K562 (cell line): ENCODE data around the gene HDHD3. TPM values are rescaled to one million over a fixed set of nuclear protein-coding genes. Genes with fewer than 3 reads are reported as not detected.

Experiments used
- ATAC-seq: fragments of 200-7000 bp; cut with Tn5 transposase; 3 replicates; pipeline ENCODE4 v1.9.1; 2020; ENCODE audit warnings: moderate library complexity
- BruUV-seq: library from RNA; stranded (reverse); fragments of 400-500 nt; replicated peaks from 2 replicates; lab custom pipeline; 2021; lab: Mats Ljungman, UMichigan
- CTCF ChIA-PET: fragments of 300-600 bp; formaldehyde crosslinking; extraction: SDS; loops from one replicate; lab custom pipeline; 2021; ENCODE audit warnings: low intra/inter-chr PET ratio; lab: Yijun Ruan, JAX
- POLR2A ChIA-PET: fragments of 300-600, 350-650 bp; sonication (Branson Sonifier 250); formaldehyde crosslinking; extraction: SDS; loops from one replicate; lab custom pipeline; 2021; ENCODE audit warnings: antibody characterized with exemption, inconsistent platforms; lab: Yijun Ruan, JAX
- DNase-seq, 4 experiments: peaks; one replicate each; pipeline versions ENCODE4 v3.0.0 to v3.0.0-alpha.2; 2011 to 2018; ENCODE audit warnings: low spot score in 3 of 4, mixed read lengths in 3 of 4; ENCODE audit errors: extremely low read depth in 1 of 4
- FAIRE-seq: peaks from 2 replicates; lab custom pipeline; 2011; peaks lifted over from hg19 to GRCh38; lab: Jason Lieb, UNC
- H2AFZ ChIP-seq: 2 replicates; pipeline ENCODE4 v1.6.0; 2011; ENCODE audit warnings: low read depth, low read length, control low read depth, inconsistent platforms
- H3K27ac ChIP-seq: fragments of 200-600 bp; 3 replicates; pipeline ENCODE4 v1.8.0; 2011; ENCODE audit warnings: low read depth, mild to moderate bottlenecking, control low read depth, inconsistent platforms, low read length, moderate library complexity, mixed read lengths; ENCODE audit errors: extremely low read depth
- H3K27me3 ChIP-seq, 2 experiments: fragments of 300-600 bp in 1 of 2; 2 replicates in 1 of 2; 3 replicates in 1 of 2; pipeline versions ENCODE4 v1.6.0 to v1.8.0; 2011; ENCODE audit warnings: inconsistent platforms in 2 of 2, low read length in 2 of 2, mild to moderate bottlenecking in 1 of 2, mixed read lengths in 1 of 2, moderate library complexity in 1 of 2; ENCODE audit not compliant: control insufficient read depth in 2 of 2, insufficient read depth in 2 of 2
- H3K36me3 ChIP-seq: fragments of 300-600 bp; 3 replicates; pipeline ENCODE4 v1.8.0; 2011; ENCODE audit warnings: mild to moderate bottlenecking, low read length, inconsistent platforms; ENCODE audit not compliant: control insufficient read depth, insufficient read depth
- H3K4me1 ChIP-seq, 2 experiments: fragments of 200-600 bp in 1 of 2; replicated peaks in 1 of 2; 2 replicates in 1 of 2; 3 replicates in 1 of 2; pipeline versions ENCODE4 v1.5.1 to v1.8.0; 2011; ENCODE audit warnings: inconsistent platforms in 2 of 2, low read length in 2 of 2, mild to moderate bottlenecking in 1 of 2, mixed read lengths in 1 of 2, moderate library complexity in 1 of 2; ENCODE audit not compliant: control insufficient read depth in 2 of 2, insufficient read depth in 2 of 2
- H3K4me2 ChIP-seq: 2 replicates; pipeline ENCODE4 v1.6.1; 2011; ENCODE audit warnings: low read length, control low read depth, inconsistent platforms, mixed read lengths; ENCODE audit not compliant: insufficient read depth
- H3K4me3 ChIP-seq: fragments of 200-600 bp; sonication (generic), shearing (Covaris generic); 2 replicates; pipeline ENCODE4 v1.5.1; 2016; ENCODE audit warnings: control low read depth, inconsistent platforms
- H3K79me2 ChIP-seq: fragments of 200-600 bp; 3 replicates; pipeline ENCODE4 v1.8.0; 2011; ENCODE audit warnings: low read length, inconsistent platforms; ENCODE audit not compliant: control insufficient read depth, insufficient read depth
- H3K9ac ChIP-seq, 2 experiments: 2 replicates each; pipeline versions ENCODE4 v1.6.0 to v1.6.1; 2011; ENCODE audit warnings: low read depth in 2 of 2, low read length in 2 of 2, control low read depth in 1 of 2, inconsistent platforms in 1 of 2, mild to moderate bottlenecking in 1 of 2, mixed read lengths in 1 of 2; ENCODE audit not compliant: insufficient read depth in 1 of 2
- H3K9me1 ChIP-seq: one replicate; pipeline ENCODE4 v1.6.0; 2011; ENCODE audit warnings: inconsistent platforms, mild to moderate bottlenecking, low read length, moderate library complexity; ENCODE audit not compliant: control insufficient read depth, insufficient read depth
- H3K9me3 ChIP-seq: replicated peaks from 2 replicates; pipeline ENCODE4 v1.5.1; 2011; ENCODE audit warnings: low read depth, low read length, inconsistent platforms; ENCODE audit not compliant: control insufficient read depth, insufficient read depth
- H4K20me1 ChIP-seq: replicated peaks from 2 replicates; pipeline ENCODE4 v1.6.1; 2011; ENCODE audit warnings: low read length, inconsistent platforms, mixed read lengths; ENCODE audit not compliant: control insufficient read depth, insufficient read depth
- ARHGAP35 ChIP-seq: fragments of 450-650 bp; IDR thresholded peaks from 2 replicates; pipeline ENCODE4 v1.6.1; 2018; ENCODE audit not compliant: partially characterized antibody
- BHLHE40 ChIP-seq: IDR thresholded peaks from 2 replicates; pipeline ENCODE4 v1.6.1; 2011; ENCODE audit warnings: low read length, improper control_type of control experiment
- CBX8 ChIP-seq: fragments of 200-600 bp; sonication (generic); IDR thresholded peaks from 2 replicates; pipeline ENCODE4 v1.6.1; 2012; ENCODE audit warnings: borderline replicate concordance, mixed run types, low read depth, mild to moderate bottlenecking, moderate library complexity, mixed read lengths, low read length, control low read depth, inconsistent platforms; ENCODE audit not compliant: poor library complexity, severe bottlenecking; ENCODE audit errors: extremely low read depth
- FOXA3 ChIP-seq, 2 experiments: fragments of 450-650 bp in 1 of 2; sonication (generic) in 1 of 2; formaldehyde crosslinking; IDR thresholded peaks in 1 of 2; conservative IDR thresholded peaks in 1 of 2; 2 replicates each; pipeline versions ENCODE4 v1.4.0 to v1.8.0; 2020 to 2022; ENCODE audit warnings: mild to moderate bottlenecking in 2 of 2, missing genetic modification reagents in 1 of 2
- HOXB6 ChIP-seq: fragments of 250-450 bp; sonication (Bioruptor Pico); IDR thresholded peaks from 2 replicates; pipeline ENCODE4 v1.5.1; 2022; ENCODE audit warnings: mild to moderate bottlenecking, borderline replicate concordance
- POLR2H ChIP-seq: IDR thresholded peaks from 2 replicates; pipeline ENCODE4 v1.6.1; 2016; ENCODE audit warnings: missing genetic modification characterization, low read depth, mild to moderate bottlenecking, control low read depth, missing compliant biosample characterization, moderate library complexity
- PTRF ChIP-seq: fragments of 450-650 bp; IDR thresholded peaks from 2 replicates; pipeline ENCODE4 v1.6.1; 2016; ENCODE audit warnings: mild to moderate bottlenecking, missing genetic modification characterization, missing compliant biosample characterization
- SMAD4 ChIP-seq: fragments of 250-450 bp; sonication (Bioruptor Pico); conservative IDR thresholded peaks from 2 replicates; pipeline ENCODE4 v1.8.0; 2021; ENCODE audit warnings: inconsistent platforms, mild to moderate bottlenecking, moderate library complexity
- TBP ChIP-seq: optimal IDR thresholded peaks from 2 replicates; pipeline ENCODE3; 2011; ENCODE audit warnings: low read depth, low read length, improper control_type of control experiment
- ZBED1 ChIP-seq: IDR thresholded peaks from 2 replicates; pipeline ENCODE4 v1.6.1; 2014
- WGBS: fragments of 100-300 bp; shearing (Covaris generic); methylation state at CpG from one replicate; pipeline ENCODE4 v1.1.6; 2016; ENCODE audit warnings: low coverage, mixed read lengths; ENCODE audit not compliant: insufficient coverage; ENCODE audit errors: missing lambda C conversion rate; 5-methylcytosine and 5-hydroxymethylcytosine counted together
- in situ Hi-C: fragments of 300-500 bp; cut with MboI; formaldehyde crosslinking; loops from 4 replicates; pipeline ENCODE4 v1.15.0; 2018; ENCODE audit warnings: inconsistent platforms, mixed read lengths
- intact Hi-C: fragments of 100-400 bp; cut with micrococcal nuclease; formaldehyde crosslinking; loops from 2 replicates; pipeline ENCODE4 v1.14.2; 2022
- polyA plus RNA-seq, 8 experiments: library from polyadenylated mRNA; depleted of rRNA in 4 of 8; stranded (reverse) in 5 of 8; unstranded in 3 of 8; fragments of >200 nt; fragmentation: Nextera tagmentation in 2 of 8; fragmentation: Illumina TruSeq in 1 of 8; extraction: Ambion mirVana in 2 of 8; extraction: Trizol in 1 of 8; gene quantifications; 2 replicates each; pipeline versions ENCODE4 v1.2.1 to v1.2.3, GENCODE V29; 2011 to 2014; ENCODE audit warnings: inconsistent platforms in 1 of 8, missing spikeins in 1 of 8
- total RNA-seq, 7 experiments: library from RNA; depleted of rRNA in 6 of 7; stranded (reverse); fragments of >200 nt in 6 of 7; fragmentation: Illumina TruSeq in 2 of 7; extraction: Trizol in 2 of 7; gene quantifications; 2 replicates each; pipeline versions ENCODE4 v1.2.1 to v1.2.3, GENCODE V29; 2011 to 2021; ENCODE audit warnings: low replicate concordance in 1 of 7
- TF ChIP-seq, protein P1 (sequence below): fragments of 450-650 bp; IDR thresholded peaks from 2 replicates; pipeline ENCODE4 v1.6.1; 2017; ENCODE audit warnings: antibody characterized with exemption
- TF ChIP-seq, protein P2 (sequence below): fragments of 450-650 bp; formaldehyde crosslinking; IDR thresholded peaks from 2 replicates; pipeline ENCODE4 v1.4.0; 2020; ENCODE audit warnings: mild to moderate bottlenecking, moderate library complexity
- TF ChIP-seq, protein P3 (sequence below): fragments of 450-650 bp; IDR thresholded peaks from 2 replicates; pipeline ENCODE4 v1.6.1; 2018; ENCODE audit not compliant: partially characterized antibody

Gene HDHD3
- total and polyA plus RNA-seq, 9 of the 15 experiments (the other 6 are each of a cell fraction or from before 2014, with no cell fraction given), result 1.1 to 19.1 (median 10.9) TPM

DNA sequence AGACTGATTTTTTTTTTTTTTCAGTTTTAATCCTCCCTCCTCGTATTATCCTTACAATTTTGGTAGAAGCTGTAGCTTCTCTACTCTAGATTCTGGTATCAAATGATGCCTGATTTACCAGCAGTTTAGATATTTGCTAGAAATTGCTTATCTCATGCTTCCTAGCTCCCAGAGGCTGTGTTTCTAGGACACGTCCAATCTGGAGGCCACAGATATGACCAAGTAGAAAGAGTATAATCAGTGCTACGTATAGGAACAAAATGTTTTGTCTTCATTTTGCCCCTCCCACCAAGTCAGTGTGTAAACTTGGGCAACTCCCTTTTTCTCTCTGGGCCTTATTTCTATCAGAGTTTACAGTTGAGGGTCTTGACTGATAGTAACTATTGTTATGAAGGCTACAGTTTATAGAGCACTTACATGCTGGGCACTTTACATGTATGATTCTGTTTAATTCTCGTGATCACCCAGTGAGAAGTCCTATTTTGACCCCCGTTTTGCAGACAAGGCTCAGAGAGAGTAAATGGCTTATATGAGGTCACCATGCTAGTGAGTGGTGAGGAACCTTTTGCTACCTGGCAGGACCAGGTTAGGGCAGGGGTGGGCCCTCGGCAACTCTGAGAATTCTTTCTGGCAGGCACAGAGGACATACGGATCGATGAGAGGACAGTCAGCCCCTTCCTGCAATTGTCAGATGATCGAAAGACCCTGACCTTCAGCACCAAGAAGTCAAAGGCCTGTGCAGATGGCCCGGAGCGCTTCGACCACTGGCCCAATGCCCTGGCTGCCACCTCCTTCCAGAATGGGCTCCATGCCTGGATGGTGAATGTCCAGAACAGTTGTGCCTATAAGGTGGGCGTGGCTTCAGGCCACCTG, 7.6 kb downstream of the HDHD3 start:
- intact Hi-C loops, result no loop called here
- H3K27ac ChIP-seq, result no peak overlapping the region
- H3K9ac ChIP-seq, result peak overlapping the region in 1 of 2 experiments; percentile 1; a peak in 1 of 4 replicates
- H3K9me1 ChIP-seq, result no peaks in the 10 kb centered on the region
- H3K4me1 ChIP-seq, result peaks cover 23 to 24% of the 10 kb centered on the region in 2 experiments
- H3K9me3 ChIP-seq, result no peaks in the 10 kb centered on the region
- peak overlapping the region; percentile 35; the same call in 1 of the 2 replicates for H3K4me2 ChIP-seq
- no peaks in the 10 kb centered on the region for H3K27me3 ChIP-seq
- peak; percentile 89 for ATAC-seq
- WGBS, result 25% methylated on average over 13 of the region's 13 CpGs
- no TSS peak for BruUV-seq
- in situ Hi-C loops, result no loop called here
- FAIRE-seq, result peak; percentile 68
- H3K4me3 ChIP-seq, result no peak overlapping the region
- H4K20me1 ChIP-seq, result peaks cover 12% of the 10 kb centered on the region; the same call in 1 of the 2 replicates
- no peak overlapping the region for H2AFZ ChIP-seq
- no peaks in the 10 kb centered on the region for H3K79me2 ChIP-seq
- POLR2A ChIA-PET, result interaction anchor here (0.6 to 1.2 kb wide), 5 partner anchors 17 to 801 kb away, joined by 3 to 6 read pairs (median 3); partner anchors contain the start of genes CDC26 and PRPF4
- CTCF ChIA-PET, result no interaction called here
- H3K36me3 ChIP-seq, result peaks cover 17% of the 10 kb centered on the region; the same call in 2 of the 3 replicates
- DNase-seq, result peak; percentile 57 to 91 (median 73)
- TF ChIP-seq TBP (no peak), BHLHE40 (0 out of 2 replicates have a peak, but pooled peaks have one; percentile 42), FOXA3 (CRISPR knock-in tag; conservative IDR thresholded peaks at IDR 0.05 in 1 of 2, IDR thresholded peaks at IDR 0.05 in 1 of 2) (peak in 1 of 2 experiments; percentile 59; a peak in 2 of 4 replicates), CBX8 (no peak), ZBED1 (no peak), SMAD4 (peak; percentile 98), ARHGAP35 (no peak), POLR2H (tag) (no peak), PTRF (no peak), HOXB6 (no peak)
- TF ChIP-seq, protein P1, sequence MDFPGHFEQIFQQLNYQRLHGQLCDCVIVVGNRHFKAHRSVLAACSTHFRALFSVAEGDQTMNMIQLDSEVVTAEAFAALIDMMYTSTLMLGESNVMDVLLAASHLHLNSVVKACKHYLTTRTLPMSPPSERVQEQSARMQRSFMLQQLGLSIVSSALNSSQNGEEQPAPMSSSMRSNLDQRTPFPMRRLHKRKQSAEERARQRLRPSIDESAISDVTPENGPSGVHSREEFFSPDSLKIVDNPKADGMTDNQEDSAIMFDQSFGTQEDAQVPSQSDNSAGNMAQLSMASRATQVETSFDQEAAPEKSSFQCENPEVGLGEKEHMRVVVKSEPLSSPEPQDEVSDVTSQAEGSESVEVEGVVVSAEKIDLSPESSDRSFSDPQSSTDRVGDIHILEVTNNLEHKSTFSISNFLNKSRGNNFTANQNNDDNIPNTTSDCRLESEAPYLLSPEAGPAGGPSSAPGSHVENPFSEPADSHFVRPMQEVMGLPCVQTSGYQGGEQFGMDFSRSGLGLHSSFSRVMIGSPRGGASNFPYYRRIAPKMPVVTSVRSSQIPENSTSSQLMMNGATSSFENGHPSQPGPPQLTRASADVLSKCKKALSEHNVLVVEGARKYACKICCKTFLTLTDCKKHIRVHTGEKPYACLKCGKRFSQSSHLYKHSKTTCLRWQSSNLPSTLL, result no peak
- TF ChIP-seq, protein P2, sequence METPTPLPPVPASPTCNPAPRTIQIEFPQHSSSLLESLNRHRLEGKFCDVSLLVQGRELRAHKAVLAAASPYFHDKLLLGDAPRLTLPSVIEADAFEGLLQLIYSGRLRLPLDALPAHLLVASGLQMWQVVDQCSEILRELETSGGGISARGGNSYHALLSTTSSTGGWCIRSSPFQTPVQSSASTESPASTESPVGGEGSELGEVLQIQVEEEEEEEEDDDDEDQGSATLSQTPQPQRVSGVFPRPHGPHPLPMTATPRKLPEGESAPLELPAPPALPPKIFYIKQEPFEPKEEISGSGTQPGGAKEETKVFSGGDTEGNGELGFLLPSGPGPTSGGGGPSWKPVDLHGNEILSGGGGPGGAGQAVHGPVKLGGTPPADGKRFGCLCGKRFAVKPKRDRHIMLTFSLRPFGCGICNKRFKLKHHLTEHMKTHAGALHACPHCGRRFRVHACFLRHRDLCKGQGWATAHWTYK (CRISPR knock-in tag), result no peak
- TF ChIP-seq, protein P3, sequence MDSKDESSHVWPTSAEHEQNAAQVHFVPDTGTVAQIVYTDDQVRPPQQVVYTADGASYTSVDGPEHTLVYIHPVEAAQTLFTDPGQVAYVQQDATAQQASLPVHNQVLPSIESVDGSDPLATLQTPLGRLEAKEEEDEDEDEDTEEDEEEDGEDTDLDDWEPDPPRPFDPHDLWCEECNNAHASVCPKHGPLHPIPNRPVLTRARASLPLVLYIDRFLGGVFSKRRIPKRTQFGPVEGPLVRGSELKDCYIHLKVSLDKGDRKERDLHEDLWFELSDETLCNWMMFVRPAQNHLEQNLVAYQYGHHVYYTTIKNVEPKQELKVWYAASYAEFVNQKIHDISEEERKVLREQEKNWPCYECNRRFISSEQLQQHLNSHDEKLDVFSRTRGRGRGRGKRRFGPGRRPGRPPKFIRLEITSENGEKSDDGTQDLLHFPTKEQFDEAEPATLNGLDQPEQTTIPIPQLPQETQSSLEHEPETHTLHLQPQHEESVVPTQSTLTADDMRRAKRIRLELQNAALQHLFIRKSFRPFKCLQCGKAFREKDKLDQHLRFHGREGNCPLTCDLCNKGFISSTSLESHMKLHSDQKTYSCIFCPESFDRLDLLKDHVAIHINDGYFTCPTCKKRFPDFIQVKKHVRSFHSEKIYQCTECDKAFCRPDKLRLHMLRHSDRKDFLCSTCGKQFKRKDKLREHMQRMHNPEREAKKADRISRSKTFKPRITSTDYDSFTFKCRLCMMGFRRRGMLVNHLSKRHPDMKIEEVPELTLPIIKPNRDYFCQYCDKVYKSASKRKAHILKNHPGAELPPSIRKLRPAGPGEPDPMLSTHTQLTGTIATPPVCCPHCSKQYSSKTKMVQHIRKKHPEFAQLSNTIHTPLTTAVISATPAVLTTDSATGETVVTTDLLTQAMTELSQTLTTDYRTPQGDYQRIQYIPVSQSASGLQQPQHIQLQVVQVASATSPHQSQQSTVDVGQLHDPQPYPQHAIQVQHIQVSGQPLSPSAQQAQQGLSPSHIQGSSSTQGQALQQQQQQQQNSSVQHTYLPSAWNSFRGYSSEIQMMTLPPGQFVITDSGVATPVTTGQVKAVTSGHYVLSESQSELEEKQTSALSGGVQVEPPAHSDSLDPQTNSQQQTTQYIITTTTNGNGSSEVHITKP, result peak; percentile 44
